HG03432 (cell line): ENCODE measurements around the gene POU2F1.
A peak's percentile ranks its signal among the peaks of the same experiment; 100 is the strongest.
"Not testable (repeated sequence)": the region's sequence is repeated elsewhere in the genome, so short reads cannot be mapped to it uniquely, and the experiment has no call there.

ENCODE experiments used
- ATAC-seq: cut with Tn5 transposase; IDR thresholded peaks from one replicate; pipeline ENCODE4 v1.9.1; 2021; ENCODE audit warnings: mild to moderate bottlenecking, moderate library complexity; ENCODE audit not compliant: unreplicated experiment

Gene POU2F1

GRCh38 chr1:167230437-167230836, 9.8 kb downstream of the POU2F1 start:
- ATAC-seq = no peak

- no peak for ATAC-seq
Measured at GRCh38 chr1:167231873-167232450, 11.3 kb downstream of the POU2F1 start.

DNA sequence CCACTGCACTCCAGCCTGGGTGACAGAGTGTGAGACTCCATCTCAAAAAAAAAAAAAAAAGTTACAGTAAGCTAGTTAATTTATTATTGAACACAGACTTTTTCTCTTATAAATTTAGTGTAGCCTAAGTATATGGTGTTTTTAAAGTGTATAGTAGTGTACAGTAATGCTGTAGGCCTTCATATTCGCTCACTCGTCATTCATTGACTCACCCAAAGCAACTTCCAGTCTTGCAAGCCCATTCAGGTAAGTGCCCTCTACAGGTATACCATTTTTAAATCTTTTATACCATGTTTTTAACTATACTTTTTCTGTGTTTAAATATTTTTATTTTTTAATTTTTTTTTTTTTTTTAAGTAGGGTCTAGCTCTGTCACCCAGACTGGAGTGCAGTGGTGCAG, 12.1 kb downstream of the POU2F1 start:
- no peak for ATAC-seq

DNA sequence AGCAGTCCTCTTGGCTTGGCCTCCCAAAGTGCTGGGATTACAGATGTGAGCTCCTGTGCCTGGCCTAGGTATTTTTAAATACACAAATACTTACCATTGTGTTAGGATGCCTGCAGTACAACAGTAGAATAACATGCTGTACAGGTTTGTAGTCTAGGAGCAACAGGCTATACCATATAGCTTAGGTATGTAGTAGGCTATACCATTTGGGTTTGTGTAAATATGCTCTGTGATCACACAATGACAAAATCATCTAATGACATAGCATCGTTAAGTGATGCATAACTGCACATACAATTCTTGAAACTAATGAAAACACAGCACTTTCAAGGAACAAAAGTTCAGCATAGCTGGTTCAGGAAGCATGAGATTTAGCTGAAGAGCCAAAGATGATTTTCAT, 12.7 kb downstream of the POU2F1 start:
- ATAC-seq = no peak

DNA sequence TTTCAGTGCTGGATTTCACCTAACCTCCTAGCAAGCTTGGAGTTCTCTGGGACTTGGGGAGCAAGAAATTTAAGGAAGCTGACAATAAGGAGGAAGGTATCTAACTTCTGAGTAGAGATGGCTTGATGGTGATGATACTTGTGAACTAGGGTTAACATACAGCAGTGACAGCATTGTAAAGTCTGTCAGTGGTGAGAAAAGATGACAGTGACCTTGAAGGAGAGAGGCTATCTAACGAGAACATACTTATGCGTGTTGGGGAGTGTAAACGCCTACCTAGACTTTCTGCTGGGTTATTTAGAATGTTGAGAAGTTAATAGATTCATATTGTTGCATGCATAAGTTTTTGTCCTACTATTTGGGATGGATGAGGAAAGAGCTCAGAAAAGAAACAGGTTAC, 16.3 kb downstream of the POU2F1 start:
- no peak for ATAC-seq

DNA sequence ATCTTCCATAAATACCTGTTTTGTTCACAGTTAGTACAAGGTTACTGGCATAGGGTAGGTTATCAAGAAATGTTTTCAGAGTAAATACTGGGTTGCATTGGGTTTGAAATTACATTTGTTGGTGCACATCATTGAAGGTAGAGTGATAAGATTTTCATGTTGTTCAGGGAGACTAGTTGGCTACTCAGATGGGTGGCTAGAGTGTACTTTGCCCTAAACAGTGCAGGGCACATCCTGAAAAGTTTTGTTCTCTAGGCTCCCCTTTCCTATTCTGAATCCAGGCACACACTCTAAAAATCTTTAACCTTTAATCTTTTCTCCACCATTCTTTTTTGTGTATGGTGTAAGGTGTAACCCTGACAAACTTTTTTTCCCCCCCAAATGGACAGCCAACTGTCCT, 18.0 kb downstream of the POU2F1 start:
- ATAC-seq = no peak

DNA sequence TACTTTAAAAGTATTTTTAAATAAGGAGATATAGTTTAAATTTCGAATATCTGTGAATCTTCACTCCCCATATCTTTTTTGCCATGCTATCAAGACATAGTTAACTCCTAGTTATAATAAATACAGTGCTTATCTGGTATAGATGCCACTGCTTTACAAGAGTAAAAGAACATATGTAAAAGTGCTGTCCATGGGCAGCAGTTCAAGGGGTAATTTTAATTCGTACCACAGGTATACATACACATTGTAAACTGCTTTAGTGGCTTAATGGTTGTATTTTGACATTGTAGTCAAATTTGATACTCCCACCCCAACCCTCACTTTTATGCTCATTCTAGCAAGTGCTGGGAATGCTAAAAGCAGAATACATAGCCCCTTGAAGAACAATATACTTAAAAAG, 18.6 kb downstream of the POU2F1 start:
- no peak for ATAC-seq

DNA sequence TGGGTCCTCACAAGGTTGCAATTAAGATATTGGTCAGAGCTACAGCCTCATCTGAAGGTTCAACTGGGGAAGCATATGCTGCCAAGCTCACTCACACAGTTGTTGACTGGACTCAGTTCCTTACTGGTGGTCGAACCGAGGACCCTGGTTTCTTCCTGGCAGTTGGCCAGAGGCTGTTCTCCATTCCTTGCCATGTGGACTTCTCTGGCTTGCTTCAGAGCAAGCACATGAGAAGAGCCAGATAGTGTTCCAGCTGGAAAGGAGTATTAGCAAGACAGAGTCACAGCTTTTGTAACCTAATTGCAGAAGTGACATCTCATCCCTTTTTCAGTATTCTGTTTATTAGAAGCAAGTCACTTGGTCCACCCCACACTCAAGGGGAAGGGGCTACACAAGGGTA, 23.6 kb downstream of the POU2F1 start:
- no peak for ATAC-seq

- not testable (repeated sequence) for ATAC-seq
Measured at GRCh38 chr1:167245168-167245567, 24.5 kb downstream of the POU2F1 start.

DNA sequence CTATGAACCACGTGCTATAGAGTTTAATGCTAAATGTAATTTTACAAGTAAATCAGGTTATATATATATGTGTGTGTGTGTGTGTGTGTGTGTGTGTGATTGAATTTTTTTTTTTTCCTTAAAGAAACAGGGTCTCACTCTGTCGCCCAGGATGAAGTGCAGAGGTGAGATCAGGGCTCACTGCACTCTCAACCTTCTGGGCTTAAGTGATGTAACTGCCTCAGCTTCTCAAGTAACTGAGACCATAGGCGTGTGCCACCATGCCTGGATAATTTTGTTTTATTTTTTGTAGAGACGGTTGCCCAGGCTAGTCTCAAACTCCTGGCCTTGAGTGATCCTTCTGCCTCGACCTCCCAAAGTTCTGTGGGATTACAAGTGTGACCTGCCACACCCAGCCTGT, 26.3 kb downstream of the POU2F1 start:
- no peak for ATAC-seq

GRCh38 chr1:167247754-167248153, 27.1 kb downstream of the POU2F1 start:
- no peak for ATAC-seq

GRCh38 chr1:167248707-167249642, 28.3 kb downstream of the POU2F1 start:
- no peak for ATAC-seq

GRCh38 chr1:167249702-167250101, 29.0 kb downstream of the POU2F1 start:
- peak; percentile 52 for ATAC-seq

GRCh38 chr1:167250482-167250881, 29.8 kb downstream of the POU2F1 start:
- no peak for ATAC-seq

DNA sequence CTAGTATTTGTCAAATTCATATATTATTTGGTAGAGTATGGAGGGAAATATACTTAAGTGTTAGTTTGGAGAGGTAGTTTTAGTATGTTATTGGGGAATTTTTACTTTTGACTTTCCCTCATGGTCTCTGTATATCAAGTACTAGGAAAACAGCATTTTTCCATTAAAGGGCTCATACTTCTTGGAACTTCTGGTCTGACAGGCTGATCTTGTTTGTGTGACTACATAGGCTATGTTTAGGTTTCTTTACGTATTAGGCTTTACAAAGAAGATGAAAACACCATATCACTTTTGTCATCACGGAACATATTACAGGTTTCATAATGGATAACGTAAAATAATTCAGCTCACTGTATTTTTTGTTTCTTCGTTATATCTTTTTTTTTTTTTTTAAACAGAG, 30.8 kb downstream of the POU2F1 start:
- no peak for ATAC-seq

GRCh38 chr1:167252986-167253385, 32.3 kb downstream of the POU2F1 start:
- ATAC-seq = no peak

GRCh38 chr1:167258858-167259257, 38.2 kb downstream of the POU2F1 start:
- ATAC-seq = no peak

DNA sequence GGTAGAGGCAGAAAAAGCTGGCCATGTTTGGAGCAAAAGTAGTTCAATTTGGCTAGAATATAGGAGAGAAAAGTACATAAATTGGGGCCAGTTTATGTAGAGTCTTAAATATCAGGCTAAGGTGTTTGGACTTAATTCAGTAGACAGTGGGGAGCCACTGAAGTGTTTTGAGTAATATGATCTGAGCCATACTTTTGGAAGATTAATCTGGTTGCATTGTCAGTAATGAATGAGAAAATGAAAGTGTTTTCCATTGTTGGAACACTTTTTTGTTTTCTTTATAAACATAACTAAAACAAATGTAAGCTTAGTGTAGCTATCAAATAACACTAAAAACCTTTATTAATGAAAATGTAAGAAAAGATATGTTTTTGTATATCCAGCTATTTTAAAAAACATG, 42.1 kb downstream of the POU2F1 start:
- ATAC-seq = no peak

- ATAC-seq = no peak
Measured at GRCh38 chr1:167263344-167263743, 42.7 kb downstream of the POU2F1 start.

- ATAC-seq = no peak
Measured at GRCh38 chr1:167263819-167264464, 43.3 kb downstream of the POU2F1 start.

GRCh38 chr1:167266965-167267364, 46.3 kb downstream of the POU2F1 start:
- ATAC-seq = no peak

GRCh38 chr1:167268347-167268787, 47.7 kb downstream of the POU2F1 start:
- ATAC-seq = no peak
